Astrocyte of the hippocampus (primary cell): ENCODE data around the gene SLC25A38.

Source experiments
- DNase-seq: peaks from one replicate; pipeline ENCODE4 v3.0.0; 2011; ENCODE audit warnings: low read depth, low spot score

Gene SLC25A38

DNA sequence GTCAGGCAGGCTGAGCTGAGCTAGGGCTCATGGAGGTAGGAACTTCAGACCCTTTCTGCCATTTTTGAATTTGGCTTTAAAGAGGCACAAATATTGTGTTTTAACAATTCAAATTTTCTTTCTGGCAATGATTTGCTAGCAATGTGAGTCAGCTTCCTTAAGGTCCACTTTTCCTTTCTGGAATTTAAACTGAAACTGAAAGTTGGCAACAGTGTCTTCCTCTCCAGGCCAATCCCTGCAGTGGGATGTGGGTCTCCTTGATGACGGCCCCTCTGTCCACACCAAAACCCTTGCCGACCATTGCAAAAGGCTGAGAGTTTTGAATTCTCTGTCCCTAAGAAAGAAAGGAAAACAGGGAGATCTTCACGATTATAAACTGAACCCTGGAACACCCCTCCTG is 50.5 kb downstream of the SLC25A38 start:
- DNase-seq: peak; percentile 47

DNA sequence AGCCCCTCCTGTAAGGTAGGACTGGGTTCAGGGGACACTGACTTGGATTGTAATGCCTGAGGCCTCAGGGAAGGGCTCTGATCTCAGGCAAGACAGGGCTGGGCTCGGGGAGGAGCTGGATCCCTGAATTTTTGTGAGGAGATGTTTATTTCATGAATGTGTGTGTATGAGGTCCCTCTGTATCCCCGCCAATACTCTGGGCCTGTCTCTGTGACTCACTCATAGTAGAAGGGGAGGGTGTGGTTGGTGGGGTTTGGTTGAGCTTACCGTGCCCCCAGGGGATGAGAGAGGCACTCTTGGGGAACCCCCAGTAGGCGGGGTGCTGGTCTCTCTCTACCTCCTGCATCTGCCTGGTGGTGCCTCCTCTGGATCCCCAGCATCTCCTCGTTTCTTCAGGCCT is 51.4 kb downstream of the SLC25A38 start:
- no peak for DNase-seq

DNA sequence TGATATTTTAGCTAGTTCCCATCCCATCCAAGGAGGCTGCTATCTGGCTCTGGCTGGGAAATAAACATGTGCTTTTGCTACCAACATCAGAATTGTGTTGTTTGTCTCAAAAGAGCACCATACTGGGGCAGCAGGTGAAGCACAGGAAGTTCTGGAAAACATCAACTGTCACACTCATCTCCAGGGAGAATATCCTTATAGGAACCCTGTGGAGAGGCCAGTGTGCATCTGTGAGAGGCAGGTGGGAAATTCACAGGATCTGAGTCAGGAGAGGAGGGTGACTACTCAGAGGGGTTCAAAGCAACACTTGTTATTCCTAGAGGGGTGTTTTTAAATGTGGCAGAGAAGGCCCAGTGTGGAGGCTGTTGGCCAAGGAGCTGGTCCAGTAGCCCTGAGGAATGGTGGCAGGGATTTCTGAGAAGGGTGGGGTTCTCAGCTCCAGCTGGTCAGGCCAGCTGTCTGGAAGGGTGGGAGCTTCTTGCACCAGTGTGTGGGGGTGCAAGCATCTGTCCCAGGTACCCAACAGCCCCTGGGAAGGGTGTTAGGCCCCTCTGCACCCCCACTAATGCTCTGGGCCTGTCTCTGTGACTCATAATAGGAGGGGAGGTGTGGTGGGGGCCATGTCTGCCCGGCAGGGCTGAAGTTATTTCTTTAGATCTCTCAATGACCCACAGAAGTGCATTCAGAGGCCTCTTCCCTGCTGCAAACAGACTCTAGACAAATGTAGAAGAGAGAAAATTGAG is 52.0 kb downstream of the SLC25A38 start:
- no peak for DNase-seq

DNA sequence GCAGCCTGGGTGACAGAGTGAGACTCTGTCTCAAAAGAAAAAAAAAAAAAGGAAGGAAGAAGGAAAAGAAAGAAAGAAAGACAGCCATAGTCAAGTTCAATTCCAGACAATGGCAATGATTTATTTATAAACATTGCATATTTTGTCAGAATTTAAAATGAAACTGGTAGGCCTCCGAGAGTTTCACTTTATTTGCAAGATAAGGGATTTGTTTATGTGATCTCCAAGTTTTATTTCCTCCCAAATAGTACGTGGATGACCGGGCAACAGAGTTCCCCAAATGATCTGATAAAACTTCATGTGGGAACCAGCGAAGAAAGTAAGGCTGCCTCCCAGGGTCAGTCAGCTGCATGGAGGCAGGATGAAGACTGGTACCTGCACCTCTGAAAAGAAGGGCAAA is 55.7 kb downstream of the SLC25A38 start:
- no peak for DNase-seq

DNA sequence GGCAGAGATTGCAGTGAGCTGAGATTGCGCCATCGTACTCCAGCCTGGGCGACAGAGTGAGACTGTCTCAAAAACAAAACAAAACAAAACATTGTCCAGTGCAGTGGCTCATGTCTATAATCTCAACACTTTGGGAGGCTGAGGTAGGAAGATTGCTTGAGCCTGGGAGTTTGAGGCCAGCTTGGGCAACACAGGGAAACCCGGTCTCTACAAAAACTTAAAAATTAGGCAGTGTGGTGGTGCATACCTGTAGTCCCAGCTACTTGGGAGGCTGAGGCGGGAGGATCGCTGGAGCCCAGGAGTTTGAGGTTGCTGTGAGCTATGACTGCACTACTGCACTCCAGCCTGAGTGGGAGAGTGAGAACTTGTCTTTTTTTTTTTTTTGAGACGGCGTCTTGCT is 57.1 kb downstream of the SLC25A38 start:
- no peak for DNase-seq

DNA sequence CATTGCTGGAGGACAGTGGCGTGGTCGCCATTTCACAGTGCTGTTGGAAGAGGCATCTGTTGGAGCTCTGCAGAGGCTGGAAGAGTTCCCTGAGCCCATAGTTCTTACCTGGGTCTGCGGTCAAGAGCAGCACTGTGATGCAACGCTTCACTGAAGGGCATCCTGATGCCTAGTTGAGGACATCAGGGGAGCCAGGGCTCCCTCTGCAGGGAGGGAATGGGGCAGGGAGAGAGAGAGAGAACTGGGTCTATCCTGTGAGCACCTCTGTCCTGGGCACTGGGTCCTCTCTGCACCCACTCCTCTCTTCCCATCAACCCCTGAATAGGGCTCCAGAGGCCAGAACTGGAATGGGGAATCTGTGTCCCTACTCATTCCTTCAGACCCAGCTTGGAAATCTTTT is 60.4 kb downstream of the SLC25A38 start:
- DNase-seq: no peak

DNA sequence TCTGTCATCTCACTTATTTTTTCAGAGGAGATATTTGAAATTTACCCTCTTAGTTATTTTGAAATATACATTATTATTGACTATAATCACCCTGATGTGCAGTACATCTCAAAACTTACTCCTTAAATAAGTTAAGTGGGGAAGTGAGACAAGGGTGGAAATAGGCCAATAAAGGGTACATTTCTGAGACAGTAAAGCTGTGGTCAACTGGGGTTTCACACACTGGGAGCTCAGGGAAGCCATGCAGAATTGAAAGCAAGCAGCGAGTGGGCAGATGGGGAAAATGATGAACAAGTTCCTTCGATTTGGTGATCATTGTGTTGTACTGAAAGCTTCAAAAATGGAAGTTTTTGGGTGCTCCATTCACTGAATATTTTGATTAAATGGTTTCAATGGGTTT is 62.8 kb downstream of the SLC25A38 start:
- DNase-seq: no peak

DNA sequence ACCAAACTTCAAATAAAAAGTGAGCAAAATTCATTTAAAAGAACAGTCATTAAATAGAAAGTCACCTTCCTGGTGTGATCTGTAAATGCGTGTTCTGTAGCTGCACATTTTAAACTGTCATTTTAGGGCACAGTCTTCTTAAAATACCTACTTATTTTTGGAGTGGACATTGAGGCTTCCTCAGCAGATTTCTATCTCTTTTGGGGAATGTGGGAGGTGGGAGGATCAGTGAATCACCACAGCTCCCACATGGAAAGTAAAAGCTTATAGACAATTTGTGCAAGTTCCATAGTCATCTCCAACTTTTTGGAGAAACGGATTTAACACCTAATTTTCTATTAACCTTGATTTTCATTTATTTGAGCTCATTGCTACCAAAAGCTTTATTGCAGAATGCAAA is 63.3 kb downstream of the SLC25A38 start:
- DNase-seq: no peak
